ENCODE measurements around the gene DGKK.

DGKK gene, protein sequence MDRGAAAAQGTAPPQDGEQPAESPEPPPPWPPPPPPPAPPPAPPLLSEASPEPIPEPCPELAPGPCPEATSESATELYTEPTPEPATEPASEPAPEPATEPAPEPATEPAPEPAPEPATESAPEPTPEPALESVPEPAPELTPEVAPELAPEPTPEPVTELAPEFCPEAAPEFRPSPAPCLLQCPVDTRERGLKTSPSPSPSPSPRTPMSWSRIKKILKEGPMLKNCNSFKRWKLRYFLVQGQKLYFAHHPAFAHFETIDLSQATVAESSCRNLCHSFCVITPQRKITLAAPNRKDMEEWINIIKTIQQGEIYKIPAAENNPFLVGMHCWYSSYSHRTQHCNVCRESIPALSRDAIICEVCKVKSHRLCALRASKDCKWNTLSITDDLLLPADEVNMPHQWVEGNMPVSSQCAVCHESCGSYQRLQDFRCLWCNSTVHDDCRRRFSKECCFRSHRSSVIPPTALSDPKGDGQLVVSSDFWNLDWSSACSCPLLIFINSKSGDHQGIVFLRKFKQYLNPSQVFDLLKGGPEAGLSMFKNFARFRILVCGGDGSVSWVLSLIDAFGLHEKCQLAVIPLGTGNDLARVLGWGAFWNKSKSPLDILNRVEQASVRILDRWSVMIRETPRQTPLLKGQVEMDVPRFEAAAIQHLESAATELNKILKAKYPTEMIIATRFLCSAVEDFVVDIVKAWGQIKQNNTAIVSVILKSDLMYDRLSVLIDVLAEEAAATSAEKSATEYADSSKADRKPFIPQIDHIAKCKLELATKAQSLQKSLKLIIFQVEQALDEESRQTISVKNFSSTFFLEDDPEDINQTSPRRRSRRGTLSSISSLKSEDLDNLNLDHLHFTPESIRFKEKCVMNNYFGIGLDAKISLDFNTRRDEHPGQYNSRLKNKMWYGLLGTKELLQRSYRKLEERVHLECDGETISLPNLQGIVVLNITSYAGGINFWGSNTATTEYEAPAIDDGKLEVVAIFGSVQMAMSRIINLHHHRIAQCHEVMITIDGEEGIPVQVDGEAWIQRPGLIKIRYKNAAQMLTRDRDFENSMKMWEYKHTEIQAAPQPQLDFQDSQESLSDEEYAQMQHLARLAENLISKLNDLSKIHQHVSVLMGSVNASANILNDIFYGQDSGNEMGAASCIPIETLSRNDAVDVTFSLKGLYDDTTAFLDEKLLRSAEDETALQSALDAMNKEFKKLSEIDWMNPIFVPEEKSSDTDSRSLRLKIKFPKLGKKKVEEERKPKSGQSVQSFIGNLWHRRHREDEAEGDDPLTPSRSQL

DNA sequence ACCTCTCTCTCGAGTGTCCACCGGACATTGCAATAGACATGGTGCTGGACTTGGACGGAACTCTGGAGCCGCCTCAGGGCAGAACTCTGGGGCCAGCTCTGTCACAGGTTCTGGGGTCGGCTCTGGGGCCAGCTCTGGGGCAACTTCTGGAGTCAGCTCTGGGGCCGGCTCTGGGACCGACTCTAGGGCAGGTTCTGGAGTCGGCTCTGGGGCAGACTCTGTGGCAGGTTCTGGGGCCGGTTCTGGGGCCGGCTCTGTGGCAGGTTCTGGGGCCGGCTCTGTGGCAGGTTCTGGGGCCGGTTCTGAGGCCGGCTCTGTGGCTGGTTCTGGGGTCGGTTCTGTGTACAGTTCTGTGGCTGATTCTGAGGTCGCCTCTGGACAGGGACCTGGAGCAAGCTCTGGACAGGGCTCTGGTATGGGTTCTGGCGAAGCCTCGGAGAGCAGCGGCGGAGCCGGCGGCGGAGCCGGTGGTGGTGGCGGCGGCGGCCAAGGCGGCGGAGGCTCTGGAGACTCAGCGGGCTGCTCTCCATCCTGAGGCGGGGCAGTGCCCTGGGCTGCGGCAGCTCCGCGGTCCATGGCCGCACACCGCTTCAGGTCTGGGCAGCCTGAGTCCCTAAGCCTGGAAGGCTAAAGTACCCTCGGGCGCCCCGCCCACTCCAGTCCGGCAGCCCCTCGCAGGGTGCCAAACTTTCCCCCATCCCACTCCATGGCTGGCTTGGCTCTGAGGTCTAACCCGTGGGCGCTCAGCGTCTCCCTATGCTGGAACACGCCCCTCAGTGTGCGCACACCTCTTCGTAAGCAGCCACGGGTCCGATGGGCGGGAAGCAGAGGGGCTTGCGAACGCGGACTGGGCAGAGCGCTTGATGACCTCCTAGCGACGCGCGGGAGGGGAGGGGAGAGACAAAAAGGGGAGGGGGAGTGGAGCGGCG is at the start of gene DGKK:
TSS of gene DGKK (minus strand) at position 723 of the 929 bp plus-strand sequence. CDS start at position 576, 147 bp downstream.
- DNase-seq (ENCODE audit: low read depth) = no peak

DNA sequence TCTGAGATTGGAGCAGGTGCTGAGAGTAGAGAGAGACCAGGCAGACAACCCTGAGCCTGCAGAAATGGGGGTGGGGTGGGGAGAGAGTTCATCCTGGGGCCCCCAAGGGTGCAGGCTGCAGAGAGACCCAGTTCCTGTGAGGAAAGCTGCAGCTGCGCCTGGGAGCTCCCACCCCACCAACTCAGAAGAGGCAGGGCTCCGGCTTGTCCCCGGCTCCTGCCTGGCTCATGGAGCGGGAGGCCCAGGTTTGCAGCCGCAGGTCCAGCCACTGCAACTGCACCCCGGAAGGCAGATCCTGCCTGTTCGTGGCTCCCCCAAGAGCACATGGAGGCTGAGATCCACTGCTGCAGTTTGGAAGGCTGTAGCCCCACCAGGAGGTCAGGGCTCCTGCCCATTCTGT is 44.2 kb upstream of the DGKK start:
- no peak for DNase-seq (ENCODE audit: low read depth)

DNA sequence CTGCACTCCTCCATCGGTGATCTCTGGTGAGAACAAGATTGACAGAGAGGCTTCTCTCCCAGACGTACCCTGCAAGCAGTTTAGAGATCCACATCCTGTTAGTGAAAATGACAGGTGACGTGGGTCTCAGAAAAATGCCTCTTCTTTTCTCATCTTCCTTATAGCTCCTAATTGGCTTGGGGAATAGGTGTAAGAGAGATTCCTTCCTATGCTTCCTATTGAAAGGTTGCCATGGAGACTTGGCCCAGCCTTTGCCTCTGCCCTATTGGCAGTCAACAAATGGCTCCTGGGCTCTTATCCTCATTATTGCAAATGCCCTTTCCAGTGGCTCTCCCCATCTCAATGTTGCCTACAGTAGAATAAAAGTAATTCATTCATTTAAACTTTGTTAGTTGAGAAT is 26.5 kb upstream of the DGKK start:
- no peak for DNase-seq (ENCODE audit: low read depth)

DNA sequence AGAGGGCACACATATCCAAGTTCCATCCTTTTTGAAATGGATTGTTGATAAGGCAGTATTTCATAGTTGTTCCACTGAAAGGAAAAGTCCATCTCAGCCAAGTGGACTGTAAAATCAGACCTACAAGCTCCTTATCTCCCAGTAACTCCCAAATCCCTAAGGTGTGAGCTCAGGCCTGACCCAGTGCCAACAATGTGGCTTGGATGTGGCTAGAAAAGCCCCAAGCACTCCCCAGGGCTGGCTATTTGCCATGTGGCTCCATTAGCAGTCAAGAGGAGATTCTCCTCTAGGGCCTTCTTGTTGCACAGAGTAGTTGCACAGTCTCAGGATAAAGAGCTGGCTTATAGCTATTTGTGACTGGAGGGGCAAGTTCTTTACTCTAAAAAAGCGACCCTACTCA is 25.0 kb upstream of the DGKK start:
- no peak for DNase-seq (ENCODE audit: low read depth)

DNA sequence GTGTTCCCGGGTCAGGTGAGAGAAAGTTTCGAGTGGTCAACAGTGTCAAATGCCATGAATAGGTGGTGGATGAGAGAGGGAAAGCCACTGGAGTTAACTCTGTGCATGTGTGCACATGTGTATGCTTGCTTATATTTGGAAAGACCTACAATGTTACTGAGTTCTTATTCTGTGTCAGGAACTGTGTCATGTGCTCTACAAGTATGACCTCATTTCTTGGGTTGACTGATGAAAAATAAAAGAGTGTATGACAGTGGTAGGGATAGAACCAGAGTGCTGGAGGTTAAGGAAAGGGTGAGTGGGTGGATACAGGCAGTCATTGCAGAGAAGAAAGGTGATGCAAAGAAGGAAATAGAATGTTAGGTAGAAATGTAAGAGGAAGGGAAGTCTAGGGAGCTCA is 22.1 kb upstream of the DGKK start:
- DNase-seq (ENCODE audit: low read depth) = no peak

DNA sequence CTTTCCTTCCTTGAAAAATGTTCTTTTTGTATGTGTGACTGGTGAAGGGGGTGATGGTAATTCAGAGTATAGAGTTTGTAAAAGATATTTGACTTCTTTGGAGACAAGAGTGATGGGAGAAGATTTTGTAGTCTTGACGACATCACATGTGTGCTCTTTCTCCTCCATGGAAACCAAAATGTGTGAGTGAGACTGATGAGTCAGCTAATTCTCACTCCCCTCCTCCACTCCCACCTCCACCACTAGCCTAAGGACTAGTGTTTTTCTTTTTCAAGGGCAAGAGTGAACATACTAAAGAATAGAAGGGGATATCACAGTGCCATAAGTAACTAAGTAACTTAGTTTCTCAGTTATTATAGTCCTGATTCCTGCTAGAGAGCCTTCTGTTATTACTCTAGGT is 14.0 kb upstream of the DGKK start:
- no peak for DNase-seq (ENCODE audit: low read depth)

DNA sequence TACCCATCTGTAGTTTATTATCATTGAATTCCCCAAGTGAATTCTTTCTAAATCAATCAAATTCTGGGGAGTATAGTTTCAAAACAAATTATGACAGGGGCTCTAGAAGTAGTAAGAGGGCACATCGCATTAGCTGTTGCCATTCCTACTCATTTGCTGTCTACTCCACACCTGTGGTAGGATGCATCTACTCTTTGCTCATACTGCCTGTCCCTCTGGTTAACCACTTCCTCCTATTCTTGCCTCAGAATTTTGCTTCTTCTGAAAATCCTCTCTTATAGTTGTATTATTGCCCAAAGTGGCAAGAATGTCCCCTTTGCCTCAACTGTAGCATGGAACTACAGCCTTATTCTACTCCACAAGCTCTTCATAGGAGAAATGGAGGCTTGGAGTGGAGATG is 12.7 kb upstream of the DGKK start:
- DNase-seq (ENCODE audit: low read depth) = no peak

DNA sequence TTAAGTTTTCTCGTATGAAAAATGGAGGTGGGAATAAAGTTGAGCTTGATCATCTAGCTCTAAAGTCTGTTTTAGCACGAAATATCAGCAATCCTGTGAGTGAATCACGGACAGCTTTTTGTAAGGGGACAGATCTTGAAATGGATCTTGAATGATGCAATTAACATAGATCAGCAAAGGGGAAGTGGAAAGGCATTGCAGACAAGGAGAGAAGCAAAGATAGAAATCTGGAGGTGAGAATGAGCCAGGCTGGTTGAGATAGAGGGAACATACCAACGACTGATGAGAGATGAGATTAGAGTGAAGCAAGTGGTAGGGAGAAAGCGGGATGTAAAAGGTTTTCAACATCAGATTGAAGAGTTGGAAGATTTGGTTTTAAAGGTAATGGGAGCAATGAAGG is 4.6 kb upstream of the DGKK start:
- DNase-seq (ENCODE audit: low read depth) = no peak

DNA sequence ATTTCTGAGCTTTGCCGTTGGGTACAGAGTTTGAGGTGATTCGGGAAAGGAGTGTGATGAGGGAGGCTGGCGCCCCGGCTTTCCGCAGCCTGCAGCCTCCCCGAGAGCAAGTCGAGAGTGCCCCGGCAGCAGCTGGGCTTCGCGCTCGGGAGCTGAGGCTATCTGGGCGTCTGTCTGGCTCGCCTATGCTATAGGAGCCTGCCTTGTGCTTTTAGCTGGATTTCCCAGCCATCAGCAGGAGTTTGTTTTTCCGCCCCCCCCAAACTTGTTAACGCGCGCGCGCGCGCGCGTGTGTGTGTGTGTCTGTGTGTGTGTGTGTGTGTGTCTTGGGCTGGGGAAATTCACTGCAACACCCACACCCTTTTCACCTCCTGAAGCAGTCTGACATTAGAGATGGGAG is 765 bp upstream of the DGKK start:
- no peak for DNase-seq (ENCODE audit: low read depth)

DNA sequence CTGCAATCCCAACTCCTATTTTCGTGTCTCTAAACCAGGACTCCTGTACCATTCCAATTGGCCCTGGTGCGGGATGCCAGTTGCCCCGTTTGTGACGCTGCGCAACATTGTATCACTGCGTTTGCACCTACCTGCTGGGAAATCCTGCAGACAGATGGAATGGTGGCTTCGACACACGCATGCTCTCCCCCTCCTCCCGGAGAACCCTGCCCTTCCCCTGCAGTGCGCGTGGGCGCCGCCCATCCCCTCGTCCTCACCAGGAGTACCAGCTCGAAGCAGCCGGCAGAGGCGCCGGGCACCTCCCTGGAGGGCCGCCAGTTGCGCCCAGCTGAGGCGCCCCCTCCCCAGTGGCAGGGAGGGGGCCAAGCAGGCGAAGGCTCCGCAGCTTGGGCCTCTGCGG is 1.4 kb downstream of the DGKK start:
- DNase-seq (ENCODE audit: low read depth) = no peak

DNA sequence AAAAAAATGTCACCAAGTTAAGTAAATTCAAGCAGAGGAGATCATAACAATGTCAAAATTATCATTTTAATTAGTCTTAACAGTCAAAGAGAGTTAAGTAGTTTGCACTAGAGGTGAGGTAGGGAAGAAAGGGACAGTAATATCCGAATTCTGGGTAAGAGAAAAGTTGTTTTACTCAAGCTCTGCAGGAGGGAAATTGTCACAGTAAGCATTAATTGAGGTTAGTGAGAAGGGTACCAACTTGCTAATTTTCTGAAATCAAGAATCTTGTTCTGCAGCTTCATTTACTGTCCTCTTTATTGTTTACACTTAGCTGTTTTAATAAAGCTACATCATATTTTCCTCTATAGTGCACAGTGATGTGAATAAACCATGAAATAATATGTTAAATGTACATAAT is 11.0 kb downstream of the DGKK start:
- DNase-seq (ENCODE audit: low read depth) = no peak

DNA sequence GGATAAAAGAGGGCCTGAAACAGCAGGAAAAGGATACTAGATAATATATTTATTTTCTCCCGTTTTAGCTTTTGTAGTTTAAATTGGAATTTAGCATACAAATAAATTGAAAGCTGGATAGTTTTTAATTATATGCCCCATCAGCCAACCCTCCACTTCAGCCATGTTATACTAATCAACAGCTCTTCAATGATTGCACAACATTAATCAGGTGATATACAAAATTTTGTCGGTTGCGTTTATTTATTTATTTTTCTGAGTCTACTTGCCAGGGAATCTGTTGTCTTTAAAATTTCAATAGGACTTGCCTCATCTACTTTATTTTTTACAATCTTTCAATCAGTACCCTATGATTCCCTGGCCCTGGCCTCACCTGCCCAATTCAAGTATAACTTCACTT is 12.1 kb downstream of the DGKK start:
- no peak for DNase-seq (ENCODE audit: low read depth)

DNA sequence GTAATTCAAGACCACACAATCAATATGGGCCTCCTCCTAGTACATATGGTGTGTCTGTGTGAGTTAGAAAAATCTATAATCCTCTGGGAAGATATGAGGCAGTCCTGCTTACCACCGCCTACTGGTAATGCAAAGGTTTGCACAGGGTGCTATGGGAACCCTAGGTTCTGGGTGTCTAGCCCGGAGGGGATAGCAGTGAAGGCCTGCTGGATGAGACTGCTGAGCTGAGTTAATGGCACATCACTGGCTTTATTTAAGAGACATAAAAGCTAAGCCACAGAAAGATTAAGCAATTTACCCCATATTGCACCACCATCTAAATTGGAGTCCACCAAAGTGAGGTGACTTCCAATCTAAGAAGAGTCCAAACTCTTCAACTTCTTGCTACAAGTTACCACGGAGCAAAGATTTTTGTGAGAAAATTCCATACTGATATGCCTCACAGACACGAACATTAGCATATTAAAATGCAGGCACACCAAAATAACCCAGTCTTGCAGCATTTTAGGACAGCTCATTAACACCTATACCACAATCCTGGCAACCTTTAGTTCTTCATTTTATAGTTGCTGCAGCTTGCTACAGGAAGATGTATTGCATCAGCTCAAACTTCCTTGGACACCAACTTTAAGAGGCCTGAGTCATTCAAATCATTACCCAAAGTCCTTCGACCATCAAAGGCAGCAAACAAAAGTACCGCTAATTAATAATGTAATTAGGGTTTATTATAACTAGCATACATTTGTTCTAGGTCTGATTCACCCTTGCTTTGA is 13.7 kb downstream of the DGKK start:
- no peak for DNase-seq (ENCODE audit: low read depth)

DNA sequence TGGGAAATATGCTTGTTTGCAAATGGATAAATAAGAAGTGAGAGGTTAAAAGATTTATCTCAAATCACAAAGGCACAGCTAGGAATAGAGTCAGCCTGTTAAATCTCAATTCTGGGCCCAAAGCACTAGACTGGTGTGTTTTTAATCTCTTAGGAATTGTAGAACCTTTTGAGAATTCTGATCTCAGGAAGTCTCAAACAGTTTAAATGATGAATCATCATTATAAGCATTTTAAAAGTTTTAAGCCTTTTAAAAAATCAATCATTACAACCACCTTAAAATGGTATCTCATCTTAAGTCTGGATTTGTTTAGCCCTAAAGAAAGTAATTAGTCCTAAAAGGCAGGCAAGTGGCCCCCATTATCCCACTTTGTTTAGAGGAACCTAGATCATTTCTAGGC is 17.8 kb downstream of the DGKK start:
- no peak for DNase-seq (ENCODE audit: low read depth)

DNA sequence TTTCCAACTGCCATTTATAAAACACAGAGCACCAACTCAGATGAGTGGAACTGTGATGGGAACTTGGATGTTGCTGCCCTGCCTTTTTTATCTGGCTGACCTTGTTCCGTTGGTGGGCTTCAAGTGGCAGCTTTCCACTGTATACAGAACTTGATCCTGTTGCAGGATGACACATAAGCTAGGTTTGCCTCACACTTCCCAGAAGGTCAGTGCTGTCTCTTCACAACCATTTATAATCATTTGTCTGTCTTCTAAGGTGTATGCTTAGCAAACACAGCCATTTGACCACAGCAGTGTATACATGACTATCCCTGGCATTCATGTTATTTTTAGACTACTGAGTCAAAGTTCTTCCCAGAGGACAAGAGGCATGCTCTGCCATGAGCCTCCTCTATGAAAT is 20.3 kb downstream of the DGKK start:
- DNase-seq (ENCODE audit: low read depth) = no peak

DNA sequence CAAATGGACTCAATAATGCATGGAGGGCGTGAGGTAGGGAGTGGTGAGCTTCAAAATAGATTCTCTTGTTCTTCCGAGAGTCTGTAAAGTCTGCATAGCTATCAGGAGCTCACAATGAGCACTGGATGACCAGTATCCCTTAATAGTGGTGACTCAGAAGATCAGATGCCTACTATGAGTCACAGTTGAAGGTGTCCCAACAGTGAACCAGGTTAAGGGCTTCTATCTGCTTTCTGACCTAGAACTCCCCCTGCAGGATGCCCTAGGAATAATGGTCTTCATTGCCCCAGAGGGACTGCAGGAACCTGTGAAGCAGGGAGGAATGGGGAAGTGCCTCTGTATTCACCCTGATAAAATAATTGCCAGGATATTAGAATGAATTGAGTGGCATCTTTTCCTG is 22.1 kb downstream of the DGKK start:
- no peak for DNase-seq (ENCODE audit: low read depth)

DNA sequence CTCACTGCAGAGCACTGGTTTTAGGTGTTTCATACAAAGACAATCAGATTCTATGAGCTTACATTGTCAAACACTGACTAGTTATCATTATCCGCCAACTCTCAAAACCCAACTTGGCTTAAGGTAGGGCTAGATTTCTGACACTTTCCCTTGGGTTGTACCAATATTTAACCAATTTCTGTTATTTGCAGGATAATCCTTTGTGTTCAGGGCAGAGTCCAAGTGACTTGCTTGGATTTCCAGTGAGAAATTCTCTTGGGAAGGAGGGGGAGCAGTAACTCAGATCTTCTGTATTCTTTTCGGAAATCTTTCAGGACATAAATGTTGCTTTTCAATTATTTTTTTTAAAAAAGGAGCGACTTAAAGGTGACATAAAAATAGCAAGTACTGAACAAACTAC is 23.1 kb downstream of the DGKK start:
- DNase-seq (ENCODE audit: low read depth) = no peak

DNA sequence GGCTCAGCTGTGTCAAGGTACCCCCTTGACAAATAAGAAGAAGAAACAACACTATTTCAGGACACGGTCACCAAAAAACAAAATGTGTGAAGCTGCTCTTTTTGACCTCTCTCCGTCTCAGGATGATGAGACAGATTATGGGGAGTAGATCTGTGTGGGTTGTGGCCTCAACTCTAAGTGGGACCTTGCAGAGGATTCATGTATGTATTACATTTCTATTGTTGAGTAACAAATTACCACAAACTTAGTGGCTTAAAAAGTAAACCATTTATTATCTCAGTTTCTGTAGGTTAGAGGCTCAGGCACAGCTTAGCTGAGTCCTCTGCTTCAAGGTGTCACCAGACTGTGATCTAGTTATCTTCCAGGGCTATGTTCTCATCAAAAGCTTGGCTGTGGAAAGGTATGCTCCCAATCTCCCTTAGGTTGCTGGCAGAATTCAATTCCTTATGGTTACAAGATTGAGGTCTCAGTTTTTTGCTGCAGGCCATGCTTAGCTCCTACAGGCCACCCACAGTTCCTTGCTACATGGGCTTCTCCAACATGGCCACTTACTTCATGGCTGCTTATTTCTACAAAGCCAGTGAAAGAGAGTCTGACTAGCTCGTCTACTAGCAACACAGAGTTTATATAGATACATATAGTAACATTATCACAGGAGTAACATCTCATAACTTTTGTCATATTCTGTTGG is 28.1 kb downstream of the DGKK start:
- no peak for DNase-seq (ENCODE audit: low read depth)

DNA sequence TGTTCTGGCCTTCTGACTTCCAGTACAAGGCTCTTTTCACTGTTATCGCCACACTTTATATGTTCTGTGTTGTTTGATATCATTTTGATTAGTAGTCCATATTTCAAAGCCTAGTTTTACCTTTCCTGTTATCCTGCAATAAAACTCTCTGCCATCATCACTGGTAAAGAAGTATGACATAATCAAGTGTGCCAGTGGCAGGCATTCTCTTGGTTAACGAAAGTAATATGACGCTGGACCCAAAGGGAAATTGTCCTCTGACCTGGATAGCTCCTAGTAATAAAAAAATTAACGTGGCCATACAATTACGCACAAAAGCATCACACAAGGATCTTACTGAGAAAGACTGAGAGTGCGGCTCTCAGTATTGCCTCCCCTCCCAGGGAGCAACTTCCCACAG is 33.8 kb downstream of the DGKK start:
- DNase-seq (ENCODE audit: low read depth) = no peak

DNA sequence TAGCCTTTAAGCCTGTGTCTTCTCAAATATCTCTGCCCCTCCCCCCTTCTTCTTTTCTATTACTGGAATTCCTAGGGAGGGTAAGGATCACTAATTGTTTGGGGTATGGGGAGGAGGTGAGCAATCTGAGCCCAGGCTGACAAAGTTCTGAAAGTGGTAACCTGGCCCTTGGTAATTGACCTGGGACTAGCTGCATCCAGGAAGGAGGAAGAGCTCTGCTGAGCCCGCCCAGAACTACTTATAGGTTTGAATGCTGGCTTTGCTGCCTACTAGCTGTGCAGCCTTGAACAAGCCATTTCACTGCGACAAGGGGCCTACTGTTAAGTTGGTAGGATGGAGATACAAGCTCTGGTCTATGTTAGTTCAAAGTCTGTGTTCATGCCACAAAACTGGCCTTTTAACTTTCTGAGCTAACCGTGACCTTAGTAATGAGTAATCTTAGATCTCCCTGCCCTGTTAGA is 37.8 kb downstream of the DGKK start:
- no peak for DNase-seq (ENCODE audit: low read depth)
